Measurements from ENCODE around the gene SLC30A2. TPM values are rescaled to one million over a fixed set of nuclear protein-coding genes. Genes with fewer than 3 reads are reported as not detected.

Gene SLC30A2
- total RNA-seq, 2 donors from 2014 or later, result 44.5 to 64.6 TPM

DNA sequence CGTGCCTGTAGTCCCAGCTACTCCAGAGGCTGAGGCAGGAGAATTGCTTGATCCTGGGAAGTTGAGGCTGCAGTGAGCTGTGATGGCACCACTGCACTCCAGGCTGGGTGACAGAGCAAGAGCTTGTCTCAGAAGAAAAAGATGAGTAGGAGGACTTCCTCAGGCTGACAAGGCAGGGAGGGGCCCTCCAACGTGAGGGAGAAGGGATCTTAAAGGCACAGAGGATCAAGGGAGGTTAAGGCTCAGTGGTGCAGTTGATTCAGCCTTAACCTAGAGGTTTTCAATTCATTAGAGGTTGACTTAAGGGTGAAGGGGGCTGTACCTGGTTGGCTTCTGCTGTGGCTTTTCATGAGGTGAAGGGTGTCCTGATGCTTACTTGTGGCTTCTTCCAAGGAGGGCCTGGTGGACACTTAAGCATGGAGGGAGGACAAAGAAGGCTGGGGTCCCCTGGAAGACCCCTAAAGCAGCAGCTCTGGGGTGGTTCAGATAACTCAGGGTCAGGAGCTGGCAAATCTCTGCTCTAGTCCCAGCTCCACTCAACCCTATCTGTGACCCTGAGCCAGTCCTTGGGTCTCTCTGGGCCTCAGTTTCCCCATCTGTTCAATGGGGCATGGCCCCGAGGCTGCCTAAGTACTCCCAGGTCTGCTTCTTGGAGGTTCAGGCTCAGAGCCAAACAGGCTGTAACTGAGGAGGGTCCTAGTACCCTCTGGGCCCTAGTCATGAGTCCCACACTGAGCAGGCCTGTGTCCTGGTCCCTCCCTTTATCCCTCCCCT is 18.0 kb downstream of the SLC30A2 start:
- H3K27ac ChIP-seq, result no peak overlapping the region
- no peaks in the 10 kb centered on the region for H3K36me3 ChIP-seq (replicated peaks in 1 of 2; ENCODE audit: insufficient read depth in 1 of 2, low read depth in 2 of 2)
- H3K4me1 ChIP-seq, result peaks cover 6% of the 10 kb centered on the region
- DNase-seq, result no peak
- no peaks in the 10 kb centered on the region for H3K9me3 ChIP-seq
- TF ChIP-seq POLR2A (IDR thresholded peaks at IDR 0.05), result no peak
- intact Hi-C loops (cut with DNase I), result no loop called here
- no peaks in the 10 kb centered on the region for H3K27me3 ChIP-seq
- H3K4me3 ChIP-seq, result no peak overlapping the region
- no peak for ATAC-seq
- WGBS, 2 donors, result 21 to 42% methylated on average over 2 to 3 of the region's 3 CpGs

DNA sequence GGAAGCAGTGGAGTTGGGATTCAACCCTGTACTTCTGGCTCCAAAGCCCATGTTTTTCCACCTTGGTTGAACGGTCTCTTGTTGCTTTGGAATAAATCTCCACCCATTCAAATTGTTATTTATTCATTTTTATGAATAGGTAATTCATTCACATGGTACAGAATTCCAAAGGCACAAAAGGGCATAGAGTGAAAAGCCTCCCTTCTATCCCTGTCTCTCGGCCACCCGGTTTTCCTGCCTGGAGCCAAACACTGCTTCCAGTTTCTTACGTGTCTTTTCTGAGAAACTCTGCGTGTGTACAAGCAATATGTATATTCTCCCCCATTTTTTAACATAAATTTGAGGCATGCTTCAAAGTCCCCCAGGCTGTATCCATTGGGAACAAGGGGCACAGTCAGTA is 20.4 kb downstream of the SLC30A2 start:
- WGBS, 2 donors, result 62 to 64% methylated on average over 5 of the region's 5 CpGs
- TF ChIP-seq CTCF (IDR thresholded peaks at IDR 0.05) (no peak), POLR2A (IDR thresholded peaks at IDR 0.05) (no peak)
- H3K27me3 ChIP-seq, result no peaks in the 10 kb centered on the region
- no peak overlapping the region for H3K27ac ChIP-seq
- H3K4me1 ChIP-seq, result peaks cover 6% of the 10 kb centered on the region
- intact Hi-C loops (cut with DNase I), result no loop called here
- no peaks in the 10 kb centered on the region for H3K9me3 ChIP-seq
- ATAC-seq, result no peak
- no peak overlapping the region for H3K4me3 ChIP-seq
- H3K36me3 ChIP-seq (replicated peaks in 1 of 2; ENCODE audit: insufficient read depth in 1 of 2, low read depth in 2 of 2), result no peaks in the 10 kb centered on the region
- no peak for DNase-seq

DNA sequence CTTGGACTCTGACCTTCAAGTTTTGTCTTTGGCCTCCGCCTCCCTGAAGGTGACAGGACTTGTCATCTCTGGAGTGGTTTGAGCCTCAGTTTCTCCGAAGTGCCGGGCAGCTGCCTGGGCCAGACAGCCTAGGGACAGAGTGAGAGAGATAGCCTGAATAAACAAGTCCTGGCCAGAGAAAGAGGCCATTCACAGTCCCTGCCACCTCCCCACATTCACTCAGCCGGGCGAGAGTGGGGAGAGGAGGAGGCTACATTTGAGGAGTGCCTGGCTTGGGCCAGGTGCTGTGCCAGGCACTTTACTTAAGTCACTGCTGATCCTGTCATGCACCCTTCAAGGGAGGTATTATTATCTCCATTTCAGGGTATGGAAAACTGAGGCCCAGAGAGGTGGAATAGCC is 20.9 kb downstream of the SLC30A2 start:
- H3K27ac ChIP-seq, result no peak overlapping the region
- H3K36me3 ChIP-seq (replicated peaks in 1 of 2; ENCODE audit: insufficient read depth in 1 of 2, low read depth in 2 of 2), result no peaks in the 10 kb centered on the region
- 22 to 29% methylated on average over 5 of the region's 5 CpGs for WGBS, 2 donors
- H3K4me3 ChIP-seq, result no peak overlapping the region
- no peaks in the 10 kb centered on the region for H3K9me3 ChIP-seq
- intact Hi-C loops (cut with DNase I), result no loop called here
- H3K4me1 ChIP-seq, result peaks cover 6% of the 10 kb centered on the region
- ATAC-seq (no peak), DNase-seq (no peak)
- TF ChIP-seq POLR2A (IDR thresholded peaks at IDR 0.05), result no peak
- no peak for TF ChIP-seq CTCF (IDR thresholded peaks at IDR 0.05)
- no peaks in the 10 kb centered on the region for H3K27me3 ChIP-seq

- TF ChIP-seq CTCF (IDR thresholded peaks at IDR 0.05), result no peak
- TF ChIP-seq POLR2A (IDR thresholded peaks at IDR 0.05), result no peak
- ATAC-seq, result no peak
- no peak for DNase-seq
- H3K4me1 ChIP-seq, result peaks cover 6% of the 10 kb centered on the region
- WGBS, 2 donors, result 86 to 91% methylated on average over 5 of the region's 5 CpGs
- H3K9me3 ChIP-seq, result no peaks in the 10 kb centered on the region
- intact Hi-C loops (cut with DNase I), result no loop called here
- no peak overlapping the region for H3K4me3 ChIP-seq
- no peaks in the 10 kb centered on the region for H3K36me3 ChIP-seq (replicated peaks in 1 of 2; ENCODE audit: insufficient read depth in 1 of 2, low read depth in 2 of 2)
- no peaks in the 10 kb centered on the region for H3K27me3 ChIP-seq
- H3K27ac ChIP-seq, result no peak overlapping the region
Observed at GRCh38 chr1:26023826-26024225, 22.1 kb downstream of the SLC30A2 start.

GRCh38 chr1:26023009-26023408 is 22.9 kb downstream of the SLC30A2 start:
- 84 to 90% methylated on average over 13 of the region's 13 CpGs for WGBS, 2 donors
- H3K4me3 ChIP-seq, result no peak overlapping the region
- intact Hi-C loops (cut with DNase I), result no loop called here
- ATAC-seq, result no peak
- TF ChIP-seq POLR2A (IDR thresholded peaks at IDR 0.05), result no peak
- no peak for TF ChIP-seq CTCF (IDR thresholded peaks at IDR 0.05)
- no peaks in the 10 kb centered on the region for H3K27me3 ChIP-seq
- H3K9me3 ChIP-seq, result no peaks in the 10 kb centered on the region
- no peak for DNase-seq
- no peak overlapping the region for H3K27ac ChIP-seq
- H3K4me1 ChIP-seq, result peaks cover 6% of the 10 kb centered on the region
- no peaks in the 10 kb centered on the region for H3K36me3 ChIP-seq (replicated peaks in 1 of 2; ENCODE audit: insufficient read depth in 1 of 2, low read depth in 2 of 2)
